Tibial nerve (tissue), 3 donors: ENCODE results near the gene DNMT3B.

ENCODE experiments used
- CTCF ChIP-seq, 5 experiments: fragments of 200-600 bp in 3 of 5; fragments of 450-650 bp in 2 of 5; sonication (generic) in 3 of 5; IDR thresholded peaks; one replicate each; pipeline ENCODE4 v1.5.1; 2016 to 2019; ENCODE audit warnings: antibody characterized with exemption in 5 of 5, mild to moderate bottlenecking in 3 of 5, moderate library complexity in 2 of 5
- POLR2A ChIP-seq, 2 donors: fragments of 450-650 bp; IDR thresholded peaks; one replicate each; pipeline ENCODE4 v1.6.1; 2017; ENCODE audit warnings: antibody characterized with exemption in 2 of 2, mild to moderate bottlenecking in 2 of 2, moderate library complexity in 2 of 2

GRCh38 chr20:32780749-32781655 lies 18.8 kb downstream of the DNMT3B start:
- TF ChIP-seq CTCF (IDR thresholded peaks at IDR 0.05): no peak
- no peak for TF ChIP-seq POLR2A (IDR thresholded peaks at IDR 0.05)
